NCI-H345 (cell line): ENCODE data around the gene ZNF865.
A peak's percentile ranks its signal among the peaks of the same experiment; 100 is the strongest.

Source experiments
- DNase-seq: peaks from one replicate; lab custom pipeline; 2025; lab: John Stamatoyannopoulos, UW

ZNF865 gene

DNA sequence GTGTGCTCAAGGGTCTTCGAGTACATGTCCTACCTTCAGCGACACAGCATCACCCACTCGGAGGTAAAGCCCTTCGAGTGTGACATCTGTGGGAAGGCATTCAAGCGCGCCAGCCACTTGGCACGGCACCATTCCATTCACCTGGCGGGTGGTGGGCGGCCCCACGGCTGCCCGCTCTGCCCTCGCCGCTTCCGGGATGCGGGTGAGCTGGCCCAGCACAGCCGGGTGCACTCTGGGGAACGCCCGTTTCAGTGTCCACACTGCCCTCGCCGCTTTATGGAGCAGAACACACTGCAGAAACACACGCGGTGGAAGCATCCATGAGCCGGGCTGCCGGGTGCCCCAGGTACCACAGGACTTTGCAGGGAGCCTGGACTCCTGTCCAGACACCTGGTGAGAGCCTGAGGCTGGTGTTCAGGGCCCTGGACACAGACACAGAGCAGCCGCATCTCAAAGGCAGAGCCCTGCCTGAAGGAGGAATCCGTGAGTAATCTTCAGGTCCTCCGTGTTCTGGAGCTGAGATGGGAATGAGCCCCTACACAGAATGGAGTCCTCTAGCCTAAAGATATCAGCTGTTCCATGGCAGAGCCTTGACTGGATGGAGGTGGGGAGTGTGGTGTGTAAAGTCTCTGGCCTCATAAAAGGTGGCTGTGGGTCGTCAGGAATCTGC is 39.5 kb downstream of the ZNF865 start:
- DNase-seq, result no peak

DNA sequence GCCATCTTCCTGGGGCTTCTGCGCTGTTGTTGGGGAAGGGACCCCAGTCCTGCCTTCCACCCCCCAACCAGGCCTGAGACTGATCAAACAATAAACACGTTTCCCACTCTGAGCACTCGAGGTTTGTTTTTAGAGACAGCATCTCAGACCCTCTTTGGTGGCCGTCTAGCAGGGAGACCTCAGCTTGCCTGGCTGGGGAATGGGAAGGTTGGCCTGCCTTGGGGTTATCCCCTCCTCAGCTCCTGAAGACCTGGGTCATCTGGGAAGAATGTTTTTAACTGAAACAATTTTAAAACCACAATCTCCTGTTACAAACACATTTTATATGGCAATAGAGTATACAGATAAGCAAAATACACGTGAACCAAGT is 40.0 kb downstream of the ZNF865 start:
- DNase-seq, result no peak

DNA sequence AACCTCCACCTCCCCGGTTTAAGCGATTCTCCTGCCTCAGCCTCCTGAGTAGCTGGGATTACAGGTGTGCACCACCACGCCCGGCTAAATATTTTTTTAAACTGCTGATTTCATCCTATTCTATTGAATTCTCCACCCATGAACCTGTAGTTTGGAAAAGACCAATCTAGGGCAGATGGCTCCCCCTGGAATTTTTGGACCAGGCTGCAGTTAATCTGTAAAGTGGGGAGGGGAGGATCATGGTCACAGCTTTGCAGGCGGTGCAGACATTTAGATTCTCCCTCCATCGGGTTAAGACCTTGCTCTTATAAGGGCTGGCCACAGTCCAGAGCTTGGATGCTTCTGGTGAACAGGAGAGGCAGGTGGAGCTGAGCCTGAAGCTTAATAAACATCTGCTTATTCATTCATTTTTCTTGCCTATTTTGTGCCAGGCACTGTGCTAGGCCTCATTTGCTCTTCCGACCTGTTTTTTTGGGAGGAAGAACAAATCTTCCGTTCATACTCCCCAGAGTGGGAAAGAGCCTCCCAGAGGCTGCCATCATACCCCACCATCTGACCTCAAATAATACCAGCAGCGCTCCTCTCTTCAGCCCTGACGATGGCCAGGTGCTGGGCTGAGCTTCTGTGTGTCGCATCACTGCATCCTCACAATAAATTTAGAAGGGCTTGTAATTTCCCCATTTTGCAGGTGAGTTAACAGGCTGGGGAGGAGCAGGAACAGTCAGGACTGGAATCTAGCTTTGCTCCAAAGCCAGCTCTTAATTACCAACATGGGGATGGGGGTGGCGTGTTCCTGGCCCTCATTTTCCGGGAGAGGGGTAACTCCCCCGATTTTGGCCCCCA is 41.7 kb downstream of the ZNF865 start:
- DNase-seq, result no peak

DNA sequence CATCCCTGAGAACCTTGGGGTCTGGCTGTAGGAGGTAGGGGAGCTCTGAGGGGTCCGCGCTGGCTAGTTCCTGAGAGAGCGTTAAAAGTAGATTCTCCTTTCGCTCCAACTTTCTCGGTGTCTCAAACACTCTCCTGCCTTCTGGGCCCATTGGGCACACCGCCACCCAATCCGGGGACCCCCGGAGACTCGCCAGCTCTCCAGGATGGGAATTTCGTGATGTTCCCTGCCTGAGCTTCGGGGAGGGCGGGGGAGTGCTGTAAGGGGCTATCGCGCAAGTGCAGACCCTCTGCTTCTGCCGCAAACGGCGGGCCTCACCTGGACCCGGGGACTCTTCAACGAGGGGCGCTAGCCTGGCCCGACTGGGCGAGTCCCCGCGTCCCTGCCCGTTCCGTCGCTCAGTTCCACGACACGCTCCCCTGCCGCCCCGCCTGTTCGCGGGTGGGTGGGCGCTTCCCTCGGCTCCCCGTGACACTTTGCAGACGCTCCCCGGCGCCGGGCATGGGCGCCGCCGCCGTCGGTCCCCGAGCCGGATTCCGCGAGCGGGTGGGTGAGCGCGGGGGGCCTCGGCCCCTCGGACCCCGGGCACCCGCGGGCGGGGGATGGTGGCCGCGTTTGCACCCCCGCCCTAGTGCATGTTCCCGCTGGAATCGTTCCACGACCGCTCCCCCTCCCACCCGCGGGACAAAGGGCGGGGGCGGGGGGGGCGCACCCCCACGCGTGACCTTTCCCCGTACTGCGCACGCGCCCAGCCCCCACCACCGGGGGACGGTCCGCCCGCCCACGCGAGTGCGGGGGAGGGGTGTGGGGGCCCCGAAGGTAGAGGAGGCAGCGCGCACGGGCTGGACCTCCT is 42.5 kb downstream of the ZNF865 start, which contains the start of gene CCDC106:
Gene CCDC106 (plus strand): TSS at position 481 of the 853 bp plus-strand sequence. CDS start 835 bp downstream, outside the sequence.
- peak; percentile 57 for DNase-seq

DNA sequence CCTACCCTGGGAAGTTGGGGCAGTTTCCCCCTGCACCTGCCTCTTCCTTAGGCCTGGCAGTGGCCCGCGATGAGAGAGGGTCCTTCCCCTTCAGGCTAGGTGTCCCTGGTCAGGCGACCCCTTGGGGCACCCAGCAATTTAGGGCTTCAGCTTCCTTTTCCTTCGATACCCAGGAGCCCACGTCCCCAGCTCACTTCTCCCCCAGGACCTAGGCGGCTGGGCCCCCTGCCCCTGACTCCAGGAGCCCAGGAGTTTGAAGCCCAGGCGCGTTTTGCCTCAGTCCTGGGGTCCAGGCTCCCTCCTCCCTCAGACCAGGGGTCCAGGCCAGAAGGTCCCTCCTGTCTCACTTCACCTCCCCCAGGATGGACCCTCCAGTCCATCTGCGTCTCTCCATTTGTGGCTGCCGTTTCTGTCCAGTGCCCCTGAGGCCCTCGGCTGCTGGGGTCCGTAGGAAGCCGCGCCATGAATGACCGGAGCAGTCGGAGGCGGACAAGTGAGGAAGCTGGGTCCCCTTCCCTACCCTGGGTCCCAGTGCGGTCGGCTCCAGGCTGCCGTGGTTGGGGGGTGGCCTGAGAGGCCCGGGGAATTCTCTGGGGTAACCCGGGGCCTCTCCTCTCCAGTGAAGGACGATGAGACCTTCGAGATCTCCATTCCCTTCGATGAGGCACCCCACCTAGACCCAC is 43.3 kb downstream of the ZNF865 start:
- DNase-seq, result no peak

DNA sequence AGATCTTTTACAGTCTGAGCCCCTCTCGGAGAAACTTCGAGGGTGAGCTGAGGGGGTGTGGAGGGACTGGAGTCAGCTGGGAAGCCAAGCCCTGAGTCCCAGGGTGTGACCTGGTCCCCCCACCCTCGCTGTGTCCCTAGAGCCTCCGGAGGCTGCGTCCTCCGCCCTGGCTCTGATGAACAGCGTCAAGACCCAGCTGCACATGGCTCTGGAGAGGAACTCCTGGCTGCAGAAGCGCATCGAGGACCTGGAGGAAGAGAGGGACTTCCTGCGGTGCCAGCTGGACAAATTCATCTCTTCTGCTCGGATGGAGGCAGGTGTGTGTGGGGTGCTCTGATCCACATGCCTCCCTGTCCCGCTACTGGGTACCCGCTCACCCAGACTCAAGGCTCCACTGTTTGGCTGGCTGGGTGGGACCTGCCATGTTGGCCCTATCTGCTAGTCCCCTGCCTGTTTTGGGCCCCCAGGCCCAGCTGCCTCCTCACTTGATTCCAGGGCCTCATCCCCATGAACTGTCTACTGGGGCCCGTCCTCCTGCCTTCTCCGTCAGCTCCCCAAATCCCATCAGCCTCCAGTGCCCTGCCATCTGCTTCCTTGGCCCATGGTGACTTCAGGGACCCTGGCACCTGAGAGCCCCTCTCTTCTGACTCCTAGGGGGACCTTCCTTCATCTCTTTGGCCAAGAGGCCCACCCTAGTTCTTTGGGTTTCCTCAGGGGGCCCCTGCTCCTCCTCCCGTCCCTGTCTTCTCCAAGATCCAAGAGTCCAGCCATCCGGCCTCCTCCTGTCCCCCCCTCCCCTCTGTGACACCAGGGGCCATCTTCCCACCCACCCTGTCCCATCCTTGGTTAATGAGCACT is 44.0 kb downstream of the ZNF865 start:
- no peak for DNase-seq

DNA sequence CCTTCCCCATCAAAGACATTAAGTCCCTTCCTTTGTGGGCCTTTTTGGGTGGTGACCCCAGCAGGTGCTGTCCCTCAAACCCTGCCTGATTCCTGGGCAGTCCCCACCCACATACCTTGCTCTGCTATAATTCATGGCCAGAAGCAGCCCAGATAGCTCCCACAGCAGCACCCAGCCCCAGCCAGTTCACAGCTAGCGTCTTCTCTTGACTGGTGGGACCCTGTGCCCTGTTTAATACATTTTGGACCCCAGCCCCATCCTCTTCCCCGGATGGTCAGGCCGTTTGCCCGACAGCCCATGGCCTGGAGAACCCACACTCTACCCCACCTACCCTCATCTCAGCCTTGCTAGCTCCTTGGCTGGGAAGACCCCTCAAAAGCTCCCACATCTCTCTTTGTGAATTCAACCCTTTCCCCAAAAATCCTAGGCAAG is 44.7 kb downstream of the ZNF865 start:
- no peak for DNase-seq

DNA sequence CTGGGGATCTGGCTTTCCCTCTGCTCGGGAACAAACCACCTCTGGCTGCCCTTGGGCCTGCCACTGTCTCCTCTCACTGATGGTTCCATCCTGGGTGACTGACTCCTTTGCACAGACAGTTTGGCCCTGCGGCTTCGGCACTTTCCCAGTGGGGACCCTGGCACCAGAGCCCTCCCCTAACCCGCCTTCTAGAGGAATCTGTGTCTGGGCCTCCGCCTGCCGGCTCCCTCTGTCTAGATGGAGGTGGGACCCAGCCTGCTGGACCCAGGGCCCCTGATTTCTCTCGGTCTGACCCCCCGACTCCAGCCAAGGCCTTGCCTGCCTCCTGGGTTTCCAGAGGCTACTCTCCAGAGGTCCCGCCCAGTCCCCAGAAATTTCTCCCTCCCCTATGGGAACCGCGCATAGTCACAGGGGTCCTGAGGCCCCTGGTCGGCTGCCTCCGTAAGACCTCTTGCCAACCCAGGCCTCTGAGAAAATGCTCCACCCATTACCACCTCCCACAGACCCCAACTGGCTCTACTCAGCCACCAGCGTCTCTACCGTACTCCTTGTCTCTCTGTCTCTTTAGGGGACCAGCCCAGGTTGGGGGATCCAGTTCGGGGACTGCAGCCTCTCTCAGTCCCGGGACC is 45.3 kb downstream of the ZNF865 start:
- DNase-seq, result no peak

DNA sequence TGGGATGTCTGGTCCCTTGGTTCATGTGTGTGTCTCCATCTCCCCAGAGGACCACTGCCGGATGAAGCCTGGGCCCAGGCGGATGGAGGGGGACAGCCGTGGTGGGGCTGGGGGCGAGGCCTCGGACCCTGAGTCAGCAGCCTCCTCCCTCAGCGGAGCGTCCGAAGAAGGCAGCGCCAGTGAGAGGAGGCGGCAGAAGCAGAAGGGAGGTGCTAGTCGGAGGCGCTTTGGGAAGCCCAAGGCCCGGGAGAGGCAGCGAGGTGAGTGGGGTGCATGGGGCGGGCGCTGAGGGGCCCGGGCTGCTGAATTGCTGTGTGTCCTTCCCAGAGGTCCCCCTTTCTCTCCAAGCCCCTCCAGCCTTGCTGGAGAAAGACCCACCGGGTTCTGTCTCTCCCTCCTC is 45.8 kb downstream of the ZNF865 start:
- DNase-seq, result no peak

DNA sequence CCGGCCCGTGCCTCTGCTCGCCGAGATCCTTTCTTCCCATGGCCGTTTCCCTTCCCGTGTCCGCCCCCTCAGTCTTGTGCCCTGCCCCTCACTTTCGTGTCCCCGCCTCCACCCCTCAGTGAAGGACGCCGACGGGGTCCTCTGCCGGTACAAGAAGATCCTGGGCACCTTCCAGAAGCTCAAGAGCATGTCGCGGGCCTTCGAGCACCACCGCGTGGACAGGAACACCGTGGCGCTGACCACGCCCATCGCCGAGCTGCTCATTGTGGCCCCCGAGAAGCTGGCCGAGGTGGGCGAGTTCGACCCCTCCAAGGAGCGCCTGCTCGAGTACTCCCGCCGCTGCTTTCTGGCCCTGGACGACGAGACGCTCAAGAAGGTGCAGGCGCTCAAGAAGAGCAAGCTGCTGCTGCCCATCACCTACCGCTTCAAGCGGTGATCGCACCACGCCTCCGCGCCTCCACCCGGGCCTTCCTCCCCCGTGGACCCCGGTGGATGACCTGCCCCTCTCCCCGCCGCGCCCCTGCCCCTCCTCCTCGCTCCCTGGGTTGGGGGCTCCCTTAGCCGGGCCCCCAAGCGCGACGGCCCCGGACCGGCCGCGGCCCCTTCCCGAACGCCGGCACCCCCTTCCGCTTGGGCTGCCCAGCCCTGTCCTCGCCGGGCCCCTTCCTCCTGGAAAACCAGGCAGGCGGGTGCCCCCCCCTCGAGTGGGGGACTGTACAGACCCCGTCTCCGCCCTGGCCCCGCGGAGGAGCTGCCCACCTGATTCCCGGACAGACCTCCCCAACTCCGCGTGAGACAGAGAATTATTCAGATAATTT is 47.1 kb downstream of the ZNF865 start:
- no peak for DNase-seq

DNA sequence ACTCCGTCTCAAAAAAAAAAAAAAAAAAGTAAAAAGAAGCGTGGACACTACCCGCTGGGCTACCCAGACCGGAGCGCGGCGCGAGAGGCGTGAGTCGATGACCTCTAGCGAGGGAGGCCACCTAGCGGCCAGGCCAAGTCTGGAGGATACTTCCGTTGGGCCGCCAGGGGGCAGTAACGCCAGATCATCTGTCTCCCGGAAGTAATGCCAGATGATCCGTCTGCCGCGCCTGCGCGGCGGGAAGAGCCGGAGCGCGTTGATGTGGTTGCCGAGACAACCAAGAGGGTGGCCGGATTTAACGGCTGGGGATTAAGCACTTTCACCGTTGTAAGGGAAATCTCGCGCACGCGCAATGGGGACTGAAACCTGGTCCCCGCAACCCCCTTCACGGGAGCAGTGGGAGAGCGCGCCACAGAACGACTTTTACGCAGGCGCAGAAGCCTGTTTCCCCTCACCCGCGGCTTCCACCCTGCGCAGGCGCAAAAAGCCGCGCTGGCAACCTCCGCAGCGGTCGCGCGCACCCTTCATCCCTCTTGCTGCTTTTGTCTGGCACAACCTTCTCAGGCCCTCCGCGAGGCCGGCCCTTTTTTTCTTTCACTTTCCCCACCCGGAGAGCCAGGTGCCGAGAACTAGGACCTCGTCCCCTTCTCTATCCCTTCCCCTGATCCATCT is 48.3 kb downstream of the ZNF865 start:
- DNase-seq, result peak; percentile 95

DNA sequence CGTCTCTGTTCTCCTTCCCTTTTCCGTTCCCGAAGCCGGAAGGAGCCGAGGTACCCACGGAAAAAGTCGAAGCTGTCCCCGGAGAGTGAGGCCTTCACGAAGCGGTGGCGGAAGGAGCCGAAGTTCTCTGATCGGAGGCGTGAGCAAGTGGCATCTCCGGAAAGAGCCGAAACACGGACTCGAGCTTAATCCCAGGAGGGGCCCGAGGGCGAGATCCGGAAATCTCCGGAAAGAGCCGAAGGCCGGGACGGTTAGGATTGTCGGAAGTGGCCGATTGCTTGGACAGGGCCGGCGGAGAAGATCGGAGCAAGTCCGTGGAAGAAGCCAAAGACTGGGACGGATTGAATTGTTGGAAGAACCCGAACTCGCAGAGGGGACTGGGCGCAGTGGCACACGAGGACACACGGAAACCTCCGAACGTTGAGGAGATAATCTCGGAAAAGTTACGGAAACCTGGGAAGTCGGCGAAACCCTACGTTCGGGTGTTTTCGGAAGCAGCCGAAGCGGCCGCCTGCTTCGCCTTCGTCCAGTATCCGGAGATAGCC is 48.9 kb downstream of the ZNF865 start:
- DNase-seq, result peak; percentile 97

DNA sequence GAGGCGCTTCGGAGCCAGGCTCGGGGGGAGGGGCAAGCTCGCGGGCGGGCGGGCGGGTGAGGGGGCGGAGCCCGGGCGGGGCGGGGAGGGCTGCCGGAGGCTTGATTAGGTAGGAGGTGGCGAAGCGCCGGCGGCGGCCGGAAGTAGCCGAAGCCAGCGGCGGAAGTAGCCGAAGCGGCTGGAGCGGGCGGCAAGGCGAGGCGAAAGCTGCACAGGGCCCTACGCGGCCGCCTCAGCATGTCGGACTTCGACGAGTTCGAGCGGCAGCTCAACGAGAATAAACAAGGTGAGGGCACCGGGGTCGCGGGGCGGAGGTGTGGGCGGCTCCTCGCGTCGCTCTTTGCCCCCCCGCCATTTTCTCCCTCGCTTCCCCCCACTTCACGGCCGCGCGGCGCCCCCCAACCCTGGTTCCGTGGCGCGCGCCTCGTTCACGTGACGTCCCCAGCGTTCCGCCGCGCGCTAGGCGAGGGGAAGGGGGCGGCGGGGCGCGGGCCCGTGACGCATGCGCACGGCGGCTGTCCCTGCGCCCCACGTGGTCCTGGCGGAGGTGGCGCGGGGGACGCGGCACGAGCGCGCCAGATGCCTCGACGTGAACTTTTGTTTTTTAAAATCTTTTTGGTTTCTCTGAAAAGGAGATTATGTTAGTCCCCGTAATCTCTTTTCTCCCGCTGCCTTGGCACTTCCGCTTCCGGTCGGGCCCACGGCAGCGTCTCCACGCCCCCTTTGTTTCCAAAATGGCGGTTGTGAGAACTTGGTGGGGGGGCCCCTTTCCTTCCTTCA is 49.6 kb downstream of the ZNF865 start, which contains the start of gene U2AF2:
Gene U2AF2 (plus strand): TSS at position 168 of the 780 bp plus-strand sequence. CDS start 70 bp downstream, at position 238.
- peak; percentile 86 for DNase-seq

DNA sequence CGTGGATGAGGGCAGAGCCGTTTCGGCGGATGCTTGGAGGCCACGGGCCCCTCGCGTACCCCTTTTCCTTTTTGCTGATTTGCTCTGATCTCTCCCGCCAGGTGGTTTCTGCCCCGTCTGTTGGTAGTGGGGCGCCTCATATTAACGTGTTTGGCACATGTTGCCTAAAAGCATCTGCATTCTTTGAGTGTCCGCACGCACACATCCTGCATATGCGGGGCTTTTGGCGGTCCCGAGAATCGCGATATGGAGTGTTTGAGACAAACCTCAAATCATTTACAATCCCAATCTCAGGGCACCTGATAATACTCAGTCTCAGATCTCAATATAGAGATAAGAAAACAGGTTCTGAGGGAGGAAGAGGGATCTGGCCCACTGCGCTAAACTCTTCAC is 50.2 kb downstream of the ZNF865 start:
- DNase-seq, result no peak

DNA sequence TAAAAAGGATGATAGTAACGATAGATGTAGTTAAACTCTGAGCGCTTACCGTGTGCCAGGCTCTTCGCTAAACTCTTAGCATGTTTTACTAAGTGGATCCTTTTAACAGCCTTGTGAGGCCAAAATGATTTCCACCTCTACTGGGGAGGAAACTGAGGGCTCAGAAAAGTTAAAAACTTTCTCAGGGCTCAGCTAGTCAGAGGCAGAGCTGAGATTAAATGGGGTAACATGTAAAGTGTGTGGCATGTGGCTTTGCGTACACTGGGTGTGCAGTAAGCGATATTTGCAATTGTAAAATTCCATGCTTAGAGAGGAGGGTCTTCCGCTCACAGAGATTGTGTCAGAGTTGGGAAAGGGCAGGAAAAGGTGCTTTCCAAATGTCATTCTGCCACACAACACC is 51.1 kb downstream of the ZNF865 start:
- no peak for DNase-seq

DNA sequence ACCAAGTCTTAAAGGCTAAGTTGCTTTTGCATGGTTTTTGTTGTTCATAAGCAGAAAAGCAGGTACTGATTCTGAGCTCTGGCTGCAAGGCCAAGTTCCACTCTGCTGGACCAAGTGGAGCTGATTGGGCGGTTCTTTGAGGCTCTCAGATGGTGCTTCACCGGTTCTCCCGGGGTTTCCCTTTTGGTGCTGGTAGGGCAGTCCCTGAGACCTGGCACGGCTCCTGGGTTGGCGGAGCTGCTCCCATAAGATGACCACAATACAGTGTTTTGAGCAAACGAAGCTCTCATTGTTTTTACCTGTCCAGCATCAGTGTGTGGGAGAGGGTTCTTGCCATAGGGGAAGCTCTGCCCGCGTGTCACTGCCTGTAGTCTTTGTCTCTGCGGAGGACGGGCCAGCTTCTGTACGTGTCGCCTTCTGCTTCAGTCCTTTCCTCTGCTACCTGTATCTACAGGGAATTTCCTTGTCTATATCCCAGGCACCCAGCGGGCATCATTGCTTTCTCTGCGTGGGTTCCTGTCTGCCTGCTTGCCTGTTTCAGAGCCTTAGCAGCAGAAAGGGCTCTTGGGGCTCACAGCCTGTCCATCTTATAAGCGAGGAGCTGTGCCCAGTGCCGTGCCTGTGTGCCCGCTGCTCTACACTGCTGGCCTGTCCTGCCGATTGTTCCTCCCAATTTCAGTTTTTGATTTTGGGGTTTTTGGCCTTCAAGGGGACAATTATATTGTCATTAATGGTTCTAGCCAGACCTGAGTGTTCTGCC is 51.7 kb downstream of the ZNF865 start:
- no peak for DNase-seq

DNA sequence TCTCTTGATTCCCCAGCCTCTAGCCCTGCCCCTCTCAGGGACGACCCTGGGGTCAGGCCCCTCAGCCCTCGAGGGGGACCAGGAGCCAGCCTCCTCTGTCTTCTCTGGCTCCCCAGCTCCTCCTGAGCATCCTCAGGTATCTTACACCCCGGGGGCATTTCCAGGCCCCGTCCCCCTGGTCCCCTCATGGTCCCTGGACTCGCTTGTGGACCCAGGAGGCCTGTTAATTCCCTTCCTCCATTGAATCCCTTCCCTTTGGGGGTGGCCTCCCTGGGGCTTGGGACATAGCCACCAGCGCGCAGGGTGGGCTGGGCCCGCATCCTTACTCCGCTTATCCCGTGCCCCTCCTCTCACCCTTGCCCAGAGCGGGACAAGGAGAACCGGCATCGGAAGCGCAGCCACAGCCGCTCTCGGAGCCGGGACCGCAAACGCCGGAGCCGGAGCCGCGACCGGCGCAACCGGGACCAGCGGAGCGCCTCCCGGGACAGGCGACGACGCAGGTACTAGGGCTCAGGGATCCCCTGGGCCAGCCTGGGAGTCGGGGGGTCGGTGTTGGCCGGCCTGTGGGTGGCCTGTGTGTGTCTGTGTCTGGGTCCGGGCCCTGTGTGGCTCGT is 53.5 kb downstream of the ZNF865 start:
- no peak for DNase-seq
